GM12878 (cell line): Measurements from ENCODE around the gene PACS2. TPM values are rescaled to one million over a fixed set of nuclear protein-coding genes. Genes with fewer than 3 reads are reported as not detected.

Experiments used
- ASH2L ChIP-seq: fragments of 300-600, 200-600 bp; sonication (generic); IDR thresholded peaks from 2 replicates; pipeline ENCODE4 v1.6.1; 2017; ENCODE audit warnings: low read depth, mild to moderate bottlenecking, borderline replicate concordance
- CBX3 ChIP-seq: fragments of 200-600 bp; sonication (generic); IDR thresholded peaks from 2 replicates; pipeline ENCODE4 v1.6.1; 2016; ENCODE audit warnings: low read depth, borderline replicate concordance
- CEBPB ChIP-seq, 2 experiments: fragments of 150-350 bp in 1 of 2; IDR thresholded peaks; 2 replicates each; pipeline ENCODE4 v1.6.1; 2012 to 2014; ENCODE audit warnings: low read depth in 2 of 2, low read length in 2 of 2, borderline replicate concordance in 1 of 2, inconsistent platforms in 1 of 2
- DPF2 ChIP-seq: fragments of 450-650 bp; IDR thresholded peaks from 2 replicates; pipeline ENCODE4 v1.6.1; 2017; ENCODE audit warnings: mild to moderate bottlenecking
- EP300 ChIP-seq, 2 experiments: fragments of 150-350 bp in 1 of 2; IDR thresholded peaks; 2 replicates each; pipeline ENCODE4 v1.6.1; 2011 to 2012; ENCODE audit warnings: low read depth in 2 of 2, low read length in 2 of 2, borderline replicate concordance in 1 of 2, improper control_type of control experiment in 1 of 2, inconsistent platforms in 1 of 2; ENCODE audit not compliant: control insufficient read depth in 1 of 2
- IRF5 ChIP-seq: fragments of 450-650 bp; IDR thresholded peaks from 2 replicates; pipeline ENCODE4 v1.6.1; 2017; ENCODE audit warnings: borderline replicate concordance
- JUNB ChIP-seq: IDR thresholded peaks from 2 replicates; pipeline ENCODE4 v1.6.1; 2016; ENCODE audit warnings: antibody characterized with exemption, mild to moderate bottlenecking
- LARP7 ChIP-seq: fragments of 450-650 bp; IDR thresholded peaks from 2 replicates; pipeline ENCODE4 v1.6.1; 2017; ENCODE audit warnings: mild to moderate bottlenecking
- MEF2A ChIP-seq: IDR thresholded peaks from 2 replicates; pipeline ENCODE4 v1.6.1; 2011; ENCODE audit warnings: low read depth, mild to moderate bottlenecking, low read length, moderate library complexity; ENCODE audit not compliant: insufficient read depth
- MTA2 ChIP-seq: fragments of 450-650 bp; IDR thresholded peaks from 2 replicates; pipeline ENCODE4 v1.6.1; 2016; ENCODE audit warnings: low read depth, mild to moderate bottlenecking, moderate library complexity
- MTA3 ChIP-seq: IDR thresholded peaks from 2 replicates; pipeline ENCODE4 v1.6.1; 2012; ENCODE audit warnings: low read length, inconsistent platforms, borderline replicate concordance
- NBN ChIP-seq: fragments of 450-650 bp; IDR thresholded peaks from 2 replicates; pipeline ENCODE4 v1.6.1; 2016
- POLR2A ChIP-seq: IDR thresholded peaks from 2 replicates; pipeline ENCODE4 v1.6.1; 2011; ENCODE audit warnings: low read depth, mild to moderate bottlenecking, low read length
- SPI1 ChIP-seq: IDR thresholded peaks from 2 replicates; pipeline ENCODE4 v1.6.1; 2011; ENCODE audit warnings: low read depth, mild to moderate bottlenecking, low read length, moderate library complexity, borderline replicate concordance; ENCODE audit not compliant: insufficient read depth
- SRF ChIP-seq, 2 experiments: IDR thresholded peaks; 2 replicates each; pipeline ENCODE4 v1.6.1; 2011; ENCODE audit warnings: low read depth in 2 of 2, low read length in 2 of 2, mild to moderate bottlenecking in 1 of 2, moderate library complexity in 1 of 2
- SUZ12 ChIP-seq: fragments of 200-600 bp; sonication (generic); IDR thresholded peaks from one replicate; pipeline ENCODE4 v1.6.1; 2018; ENCODE audit warnings: antibody characterized with exemption, mild to moderate bottlenecking; ENCODE audit not compliant: unreplicated experiment
- YY1 ChIP-seq: IDR thresholded peaks from 2 replicates; pipeline ENCODE4 v1.6.1; 2011; ENCODE audit warnings: low read depth, mild to moderate bottlenecking, low read length
- ZBTB33 ChIP-seq: fragments of 450-650 bp; IDR thresholded peaks from 2 replicates; pipeline ENCODE4 v1.6.1; 2017; ENCODE audit warnings: mild to moderate bottlenecking
- ZNF217 ChIP-seq: fragments of 450-650 bp; IDR thresholded peaks from 2 replicates; pipeline ENCODE4 v1.6.1; 2017; ENCODE audit warnings: antibody characterized with exemption, mild to moderate bottlenecking
- ZNF384 ChIP-seq: IDR thresholded peaks from 2 replicates; pipeline ENCODE4 v1.6.1; 2012; ENCODE audit warnings: low read depth, mild to moderate bottlenecking, low read length, improper control_type of control experiment, borderline replicate concordance
- ZZZ3 ChIP-seq: IDR thresholded peaks from 2 replicates; pipeline ENCODE4 v1.6.1; 2011; ENCODE audit warnings: low read depth; ENCODE audit not compliant: control insufficient read depth, insufficient read length
- polyA plus RNA-seq, 11 experiments: library from polyadenylated mRNA; depleted of rRNA in 4 of 11; unstranded in 6 of 11; stranded (reverse) in 5 of 11; fragments of >200 nt; fragmentation: Nextera tagmentation in 4 of 11; fragmentation: Illumina TruSeq in 1 of 11; extraction: Ambion mirVana in 4 of 11; extraction: Trizol in 1 of 11; gene quantifications; 1 replicate in 1 of 11; 2 replicates in 10 of 11; pipeline versions ENCODE4 v1.2.1 to v1.2.3, GENCODE V29; 2011 to 2016; ENCODE audit warnings: inconsistent platforms in 2 of 11, missing spikeins in 2 of 11, low read depth in 1 of 11
- total RNA-seq, 4 experiments: library from RNA; depleted of rRNA in 3 of 4; stranded (reverse); fragments of >200 nt in 3 of 4; fragmentation: Illumina TruSeq in 1 of 4; extraction: Trizol in 1 of 4; gene quantifications; 2 replicates each; pipeline versions ENCODE4 v1.2.1 to v1.2.3, GENCODE V29; 2013 to 2021
- TF ChIP-seq, protein P1 (sequence below): fragments of 450-650 bp; IDR thresholded peaks from 2 replicates; pipeline ENCODE4 v1.6.1; 2018; ENCODE audit warnings: mild to moderate bottlenecking, low read depth, moderate library complexity; ENCODE audit not compliant: partially characterized antibody
- TF ChIP-seq, protein P2 (sequence below): fragments of 450-650 bp; conservative IDR thresholded peaks from 2 replicates; pipeline ENCODE4 v1.6.1; 2017; ENCODE audit warnings: mild to moderate bottlenecking, moderate library complexity

The PACS2 gene
- total and polyA plus RNA-seq, 10 of the 15 experiments (the other 5 are each of a cell fraction or from before 2014, with no cell fraction given), result 0.21 to 37.3 (median 9.4) TPM

DNA sequence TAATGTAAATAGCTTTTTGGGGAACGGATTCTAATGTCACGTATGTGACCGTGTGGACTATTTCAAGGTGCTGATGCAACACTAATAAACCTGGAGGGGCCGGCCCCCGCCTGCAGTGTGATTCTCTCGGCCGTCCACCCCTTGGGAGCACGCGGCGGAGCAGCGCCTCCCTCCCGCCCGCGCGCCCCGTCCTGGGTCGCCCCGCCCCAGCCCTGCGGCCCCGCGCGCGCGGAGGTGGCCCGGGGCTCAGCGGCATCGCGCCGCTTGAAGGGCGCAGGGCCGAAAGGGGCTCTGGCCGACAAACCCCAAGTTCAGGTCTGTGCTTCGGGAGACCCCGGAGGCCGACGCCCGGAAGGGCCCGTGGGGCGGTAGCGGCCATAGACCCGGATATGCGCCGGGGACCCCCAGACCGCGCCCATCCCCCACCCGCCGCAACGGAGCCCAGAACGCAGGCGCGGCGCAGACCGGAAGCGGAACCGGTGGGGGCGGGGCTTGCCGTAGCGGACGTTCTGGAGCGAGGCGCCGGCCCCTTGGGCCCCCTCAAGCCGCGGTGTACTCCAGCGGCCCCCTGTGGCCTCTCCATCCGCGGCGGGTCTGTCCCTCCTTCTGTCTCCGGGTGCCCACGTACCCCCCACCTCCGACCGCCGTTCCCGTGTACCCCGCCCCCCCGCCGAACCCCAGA lies 83.6 kb downstream of the PACS2 start, which contains the start of gene TEX22 (continued):
- TF ChIP-seq ZBTB33, result no peak
- no peak for TF ChIP-seq JUNB
- peak; percentile 79 for TF ChIP-seq ZNF217
- TF ChIP-seq ASH2L, result peak; percentile 72; the same call in 1 of the 2 replicates
- TF ChIP-seq LARP7, result peak; percentile 92
- TF ChIP-seq EP300 (IDR thresholded peaks at IDR 0.05; ENCODE audit: borderline replicate concordance in 1 of 2, control insufficient read depth in 1 of 2, low read depth in 2 of 2, low read length in 2 of 2), result no peak
- TF ChIP-seq SUZ12, result no peak
- TF ChIP-seq DPF2, result peak; percentile 85
- peak; percentile 84 for TF ChIP-seq POLR2A
- TF ChIP-seq MTA2, result no peak
- no peak for TF ChIP-seq CBX3
- no peak for TF ChIP-seq NBN
- no peak for TF ChIP-seq SPI1
- peak; percentile 81; the same call in 1 of the 2 replicates for TF ChIP-seq YY1
- no peak for TF ChIP-seq IRF5
- TF ChIP-seq, protein P1, sequence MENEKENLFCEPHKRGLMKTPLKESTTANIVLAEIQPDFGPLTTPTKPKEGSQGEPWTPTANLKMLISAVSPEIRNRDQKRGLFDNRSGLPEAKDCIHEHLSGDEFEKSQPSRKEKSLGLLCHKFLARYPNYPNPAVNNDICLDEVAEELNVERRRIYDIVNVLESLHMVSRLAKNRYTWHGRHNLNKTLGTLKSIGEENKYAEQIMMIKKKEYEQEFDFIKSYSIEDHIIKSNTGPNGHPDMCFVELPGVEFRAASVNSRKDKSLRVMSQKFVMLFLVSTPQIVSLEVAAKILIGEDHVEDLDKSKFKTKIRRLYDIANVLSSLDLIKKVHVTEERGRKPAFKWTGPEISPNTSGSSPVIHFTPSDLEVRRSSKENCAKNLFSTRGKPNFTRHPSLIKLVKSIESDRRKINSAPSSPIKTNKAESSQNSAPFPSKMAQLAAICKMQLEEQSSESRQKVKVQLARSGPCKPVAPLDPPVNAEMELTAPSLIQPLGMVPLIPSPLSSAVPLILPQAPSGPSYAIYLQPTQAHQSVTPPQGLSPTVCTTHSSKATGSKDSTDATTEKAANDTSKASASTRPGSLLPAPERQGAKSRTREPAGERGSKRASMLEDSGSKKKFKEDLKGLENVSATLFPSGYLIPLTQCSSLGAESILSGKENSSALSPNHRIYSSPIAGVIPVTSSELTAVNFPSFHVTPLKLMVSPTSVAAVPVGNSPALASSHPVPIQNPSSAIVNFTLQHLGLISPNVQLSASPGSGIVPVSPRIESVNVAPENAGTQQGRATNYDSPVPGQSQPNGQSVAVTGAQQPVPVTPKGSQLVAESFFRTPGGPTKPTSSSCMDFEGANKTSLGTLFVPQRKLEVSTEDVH, result no peak
- TF ChIP-seq CEBPB (IDR thresholded peaks at IDR 0.05; ENCODE audit: borderline replicate concordance in 1 of 2, low read depth in 2 of 2, low read length in 2 of 2), result no peak
- TF ChIP-seq, protein P2, sequence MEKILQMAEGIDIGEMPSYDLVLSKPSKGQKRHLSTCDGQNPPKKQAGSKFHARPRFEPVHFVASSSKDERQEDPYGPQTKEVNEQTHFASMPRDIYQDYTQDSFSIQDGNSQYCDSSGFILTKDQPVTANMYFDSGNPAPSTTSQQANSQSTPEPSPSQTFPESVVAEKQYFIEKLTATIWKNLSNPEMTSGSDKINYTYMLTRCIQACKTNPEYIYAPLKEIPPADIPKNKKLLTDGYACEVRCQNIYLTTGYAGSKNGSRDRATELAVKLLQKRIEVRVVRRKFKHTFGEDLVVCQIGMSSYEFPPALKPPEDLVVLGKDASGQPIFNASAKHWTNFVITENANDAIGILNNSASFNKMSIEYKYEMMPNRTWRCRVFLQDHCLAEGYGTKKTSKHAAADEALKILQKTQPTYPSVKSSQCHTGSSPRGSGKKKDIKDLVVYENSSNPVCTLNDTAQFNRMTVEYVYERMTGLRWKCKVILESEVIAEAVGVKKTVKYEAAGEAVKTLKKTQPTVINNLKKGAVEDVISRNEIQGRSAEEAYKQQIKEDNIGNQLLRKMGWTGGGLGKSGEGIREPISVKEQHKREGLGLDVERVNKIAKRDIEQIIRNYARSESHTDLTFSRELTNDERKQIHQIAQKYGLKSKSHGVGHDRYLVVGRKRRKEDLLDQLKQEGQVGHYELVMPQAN, result peak; percentile 80
- TF ChIP-seq ZNF384, result no peak
- TF ChIP-seq MTA3, result no peak
- TF ChIP-seq SRF (IDR thresholded peaks at IDR 0.05; ENCODE audit: low read depth in 2 of 2, low read length in 2 of 2), result peak in 1 of 2 experiments; percentile 29; a peak in 1 of 4 replicates
- TF ChIP-seq ZZZ3, result no peak
- no peak for TF ChIP-seq MEF2A
